Fibroblast of the aortic adventitia (primary cell): ENCODE measurements around the gene PTTG1. TPM values are rescaled to one million over a fixed set of nuclear protein-coding genes. Genes with fewer than 3 reads are reported as not detected.

Experiments used
- DNase-seq: peaks from one replicate; pipeline ENCODE4 v3.0.0-alpha.2; 2010; ENCODE audit warnings: low read depth
- H3K4me3 ChIP-seq: 2 replicates; pipeline ENCODE4 v1.5.1; 2011; ENCODE audit warnings: low read depth, mild to moderate bottlenecking, control low read depth, low read length, moderate library complexity
- total RNA-seq: library from RNA; depleted of rRNA; stranded (reverse); fragments of >200 nt; gene quantifications from 2 replicates; pipeline ENCODE4 v1.2.3, GENCODE V29; 2012; ENCODE audit warnings: low replicate concordance
- TF ChIP-seq, protein P1 (sequence below): IDR thresholded peaks from 2 replicates; pipeline ENCODE4 v1.5.1; 2011; ENCODE audit warnings: mild to moderate bottlenecking, low read length, control low read depth, inconsistent platforms; ENCODE audit not compliant: insufficient read depth

The PTTG1 gene
- total RNA-seq, 1 donor: 107 TPM

DNA sequence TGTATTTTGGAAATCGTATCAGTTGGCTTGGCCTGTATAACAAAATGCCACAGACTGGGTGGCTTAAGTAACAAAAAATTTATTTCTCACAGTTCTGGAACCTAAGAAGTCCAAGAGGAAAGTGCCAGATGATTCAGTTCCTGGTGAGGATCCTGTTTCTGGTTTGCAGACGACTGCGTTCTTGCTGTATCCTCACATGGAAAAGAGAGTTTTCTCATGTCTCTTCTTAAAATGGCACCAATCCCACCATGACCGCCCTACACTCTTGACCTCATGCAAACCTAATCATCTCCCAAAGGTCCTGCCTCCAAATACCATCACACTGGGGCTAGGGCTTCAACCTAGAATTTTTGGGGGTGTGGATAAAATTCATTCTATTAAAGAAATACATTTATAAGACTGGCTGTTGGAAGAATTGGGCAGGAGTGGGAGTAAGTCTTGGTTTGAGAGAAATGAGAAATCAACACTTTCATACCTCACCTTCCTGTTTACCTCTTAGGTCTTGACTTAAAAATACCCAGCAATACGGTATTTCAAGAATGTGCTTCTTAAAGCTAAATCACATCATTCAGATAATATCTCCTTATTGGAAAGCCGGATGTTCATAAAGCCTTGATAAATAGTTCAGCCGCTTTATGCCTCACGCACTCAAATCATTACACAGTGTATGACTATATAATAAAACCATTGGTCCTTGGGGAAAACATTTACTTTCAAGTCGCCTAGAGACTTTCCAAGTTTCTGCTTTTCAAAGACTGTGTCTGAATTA, 28.7 kb downstream of the PTTG1 start:
- DNase-seq: peak; percentile 47
- no peak overlapping the region for H3K4me3 ChIP-seq
- TF ChIP-seq, protein P1, sequence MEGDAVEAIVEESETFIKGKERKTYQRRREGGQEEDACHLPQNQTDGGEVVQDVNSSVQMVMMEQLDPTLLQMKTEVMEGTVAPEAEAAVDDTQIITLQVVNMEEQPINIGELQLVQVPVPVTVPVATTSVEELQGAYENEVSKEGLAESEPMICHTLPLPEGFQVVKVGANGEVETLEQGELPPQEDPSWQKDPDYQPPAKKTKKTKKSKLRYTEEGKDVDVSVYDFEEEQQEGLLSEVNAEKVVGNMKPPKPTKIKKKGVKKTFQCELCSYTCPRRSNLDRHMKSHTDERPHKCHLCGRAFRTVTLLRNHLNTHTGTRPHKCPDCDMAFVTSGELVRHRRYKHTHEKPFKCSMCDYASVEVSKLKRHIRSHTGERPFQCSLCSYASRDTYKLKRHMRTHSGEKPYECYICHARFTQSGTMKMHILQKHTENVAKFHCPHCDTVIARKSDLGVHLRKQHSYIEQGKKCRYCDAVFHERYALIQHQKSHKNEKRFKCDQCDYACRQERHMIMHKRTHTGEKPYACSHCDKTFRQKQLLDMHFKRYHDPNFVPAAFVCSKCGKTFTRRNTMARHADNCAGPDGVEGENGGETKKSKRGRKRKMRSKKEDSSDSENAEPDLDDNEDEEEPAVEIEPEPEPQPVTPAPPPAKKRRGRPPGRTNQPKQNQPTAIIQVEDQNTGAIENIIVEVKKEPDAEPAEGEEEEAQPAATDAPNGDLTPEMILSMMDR: no peak

DNA sequence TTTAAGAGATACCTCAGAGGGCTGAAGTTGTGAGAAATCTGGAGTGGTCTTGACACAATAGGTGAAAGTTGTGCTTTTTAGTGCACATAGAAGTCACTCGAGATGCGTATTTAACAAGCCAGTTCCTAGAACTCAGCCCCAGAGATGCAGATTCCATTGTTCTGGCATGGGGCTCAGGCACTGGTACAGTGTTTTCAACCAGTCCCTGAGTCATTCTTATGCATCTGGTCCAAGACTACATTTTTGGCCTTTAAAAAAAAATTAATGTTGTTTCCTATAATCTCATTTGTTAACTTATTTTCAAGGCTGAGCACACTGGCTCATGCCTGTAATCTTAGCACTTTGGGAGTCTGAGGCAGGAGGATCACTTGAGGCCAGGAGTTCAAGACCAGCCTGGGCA, 29.6 kb downstream of the PTTG1 start:
- no peak overlapping the region for H3K4me3 ChIP-seq
- peak; percentile 59 for DNase-seq
- TF ChIP-seq, protein P1: no peak

DNA sequence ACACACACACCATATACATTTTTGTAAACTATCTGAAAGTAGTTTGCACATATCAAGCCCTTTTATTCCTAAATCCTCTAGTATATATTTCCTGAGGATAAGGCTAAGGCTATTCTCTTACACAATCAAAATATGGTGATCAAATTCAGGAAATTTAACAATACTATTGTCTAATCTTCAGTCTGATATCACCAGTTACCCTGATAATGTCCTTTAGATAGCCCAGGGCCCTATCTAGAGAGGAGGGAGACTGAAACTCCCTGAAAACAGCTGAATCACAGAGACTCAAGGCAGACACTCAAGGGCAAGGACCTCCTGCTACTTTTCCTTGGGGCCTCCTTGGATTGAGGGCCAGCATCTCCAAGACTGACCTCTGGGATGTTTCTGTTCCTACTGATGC, 30.4 kb downstream of the PTTG1 start:
- H3K4me3 ChIP-seq: no peak overlapping the region
- TF ChIP-seq, protein P1: no peak

DNA sequence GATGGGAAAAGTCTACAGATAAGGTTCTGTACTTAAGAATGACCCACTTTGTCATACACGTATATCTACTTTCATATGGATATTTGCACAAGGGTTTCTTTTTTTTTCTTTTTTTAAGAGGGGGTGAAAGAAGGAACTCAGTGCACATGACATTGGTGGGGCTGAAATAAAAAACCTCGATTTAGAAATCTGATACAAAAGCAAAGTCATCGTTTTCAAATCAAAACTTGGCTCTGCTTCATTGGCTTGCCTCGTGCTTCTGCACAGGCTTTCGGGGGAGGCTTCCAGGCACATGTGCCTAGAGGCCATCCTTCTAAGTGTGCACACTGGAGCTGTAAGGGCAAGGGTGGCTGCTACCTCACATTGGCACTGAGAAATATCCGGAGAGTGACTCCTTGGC, 31.1 kb downstream of the PTTG1 start:
- no peak for DNase-seq
- TF ChIP-seq, protein P1: no peak
- H3K4me3 ChIP-seq: no peak overlapping the region

More for the DNA sequence above, 30.4 kb downstream of the PTTG1 start:
- no peak for DNase-seq

DNA sequence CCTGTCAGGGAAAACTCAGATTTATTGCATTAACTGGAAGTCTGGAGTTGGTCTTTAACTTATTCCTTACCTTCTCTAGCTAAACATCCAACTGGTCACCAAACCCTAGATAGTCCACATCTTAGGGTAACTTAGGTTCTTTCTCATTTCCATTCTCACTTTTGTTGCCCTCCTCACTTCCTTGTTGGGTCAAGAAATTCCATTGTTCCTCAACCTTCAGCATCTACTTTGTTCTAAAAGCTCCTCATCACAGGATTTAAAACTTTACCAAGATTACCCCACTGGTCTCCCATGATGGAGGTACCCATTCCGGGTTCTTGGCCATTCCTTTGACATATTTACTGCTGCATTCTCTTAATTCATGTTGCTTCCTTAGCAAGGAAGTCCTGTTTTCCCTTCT, 32.1 kb downstream of the PTTG1 start:
- no peak overlapping the region for H3K4me3 ChIP-seq
- TF ChIP-seq, protein P1: no peak
- no peak for DNase-seq

DNA sequence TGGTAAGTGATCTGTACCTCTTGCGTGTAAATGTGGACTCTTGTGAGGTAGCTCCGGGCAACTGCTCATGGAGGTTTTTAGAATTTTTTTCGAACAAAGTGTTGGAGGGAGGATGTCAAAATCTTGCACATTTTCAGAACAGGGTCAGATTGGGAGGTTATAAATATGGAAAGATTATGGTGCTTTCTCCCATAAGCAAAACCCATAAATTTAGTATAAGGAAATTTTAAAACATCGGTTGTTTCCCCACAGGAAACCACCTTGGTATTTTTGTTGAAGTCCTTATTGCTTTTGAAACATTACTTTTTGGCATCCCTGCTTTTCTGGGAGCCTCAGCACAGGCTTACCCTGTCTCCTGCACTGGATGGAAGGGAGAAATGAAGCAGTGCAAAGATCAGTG, 33.9 kb downstream of the PTTG1 start:
- no peak for DNase-seq
- TF ChIP-seq, protein P1: no peak
- no peak overlapping the region for H3K4me3 ChIP-seq
